HG03039 (cell line): ENCODE measurements around the gene OR10P1.

Experiments used
- ATAC-seq: cut with Tn5 transposase; IDR thresholded peaks from one replicate; pipeline ENCODE4 v1.9.1; 2021; ENCODE audit warnings: mild to moderate bottlenecking, moderate library complexity; ENCODE audit not compliant: unreplicated experiment

The OR10P1 gene

DNA sequence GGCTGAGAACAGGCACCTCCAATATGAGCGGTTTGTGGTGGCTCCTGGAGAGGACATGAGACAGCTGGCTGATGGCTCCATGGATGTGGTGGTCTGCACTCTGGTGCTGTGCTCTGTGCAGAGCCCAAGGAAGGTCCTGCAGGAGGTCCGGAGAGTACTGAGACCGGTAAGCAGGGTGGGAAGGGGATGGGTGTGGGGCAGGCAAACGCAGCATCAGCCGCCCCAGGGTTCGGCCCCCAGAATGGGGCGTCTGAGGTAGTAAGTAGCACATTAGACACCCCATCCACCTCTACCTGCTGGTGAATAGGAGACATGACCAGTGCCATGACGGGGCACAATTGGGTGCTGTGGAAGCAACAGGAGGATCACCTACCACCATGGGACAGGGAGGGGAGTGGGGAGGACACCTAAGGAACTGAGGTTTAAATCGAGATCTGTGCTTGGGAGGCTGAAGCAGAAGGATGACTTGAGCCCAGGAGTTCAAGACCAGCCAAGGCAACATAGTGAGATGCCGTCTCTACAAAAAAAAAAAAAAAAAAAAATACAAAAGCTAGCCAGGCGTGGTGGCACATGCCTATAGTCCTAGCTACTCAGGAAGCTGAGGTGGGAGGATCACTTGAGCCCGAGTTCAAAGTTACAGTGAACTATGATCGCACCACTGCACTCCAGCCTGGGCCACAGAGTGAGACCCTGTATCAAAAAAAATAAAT lies 45.5 kb downstream of the OR10P1 start:
- ATAC-seq = no peak

- no peak for ATAC-seq
Measured at GRCh38 chr12:55683676-55684075, 47.0 kb downstream of the OR10P1 start.

- ATAC-seq = no peak
Measured at GRCh38 chr12:55684761-55685370, 48.2 kb downstream of the OR10P1 start.

GRCh38 chr12:55685671-55686070 lies 49.0 kb downstream of the OR10P1 start:
- ATAC-seq = no peak

GRCh38 chr12:55686366-55687010 lies 49.8 kb downstream of the OR10P1 start:
- no peak for ATAC-seq
